Measurements from ENCODE around the gene CAMTA1. TPM values are rescaled to one million over a fixed set of nuclear protein-coding genes. Genes with fewer than 3 reads are reported as not detected.

Gene CAMTA1
- polyA plus RNA-seq, 1 donor from 2014 or later = 162 TPM

DNA sequence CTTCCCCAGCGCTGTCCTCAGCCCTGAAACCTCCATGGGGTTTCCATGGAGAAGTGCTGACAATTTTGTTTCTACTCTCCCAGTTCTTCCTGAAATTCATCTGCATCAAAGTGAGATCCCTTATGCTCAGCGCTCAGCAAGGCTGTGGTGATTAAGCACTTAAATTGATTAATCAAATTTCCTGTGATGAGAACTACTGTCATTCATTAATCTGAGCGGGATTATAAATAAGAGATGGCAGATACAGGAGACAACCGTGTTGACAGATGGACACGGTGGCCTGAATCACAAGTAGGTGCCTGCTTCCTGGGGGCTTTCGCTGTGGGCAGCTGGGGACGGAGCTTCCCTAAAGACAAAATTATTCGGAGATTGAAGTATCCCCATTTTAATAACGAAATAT is 656.8 kb downstream of the CAMTA1 start:
- Histone ChIP-seq H3K4me3 (ENCODE audit: low read length) (no peak overlapping the region), H3K9me3 (ENCODE audit: low read length) (no peaks in the 10 kb centered on the region), H3F3A (ENCODE audit: insufficient read depth, low read length, poor library complexity, severe bottlenecking) (no peaks in the 10 kb centered on the region), H3K27ac (ENCODE audit: low read length) (no peak overlapping the region), H3K4me2 (ENCODE audit: low read length) (no peak overlapping the region), H3K79me2 (replicated peaks; ENCODE audit: insufficient read depth, low read length) (no peaks in the 10 kb centered on the region), H3K9ac (ENCODE audit: low read length) (no peak overlapping the region), H3K27me3 (ENCODE audit: insufficient read depth, low read depth, low read length) (no peaks in the 10 kb centered on the region), H2AFZ (ENCODE audit: low read depth, low read length) (no peak overlapping the region), H3K36me3 (ENCODE audit: insufficient read depth, low read length) (no peaks in the 10 kb centered on the region), H4K20me1 (ENCODE audit: insufficient read depth) (no peaks in the 10 kb centered on the region), H3K9me2 (ENCODE audit: insufficient read depth, low read length) (no peaks in the 10 kb centered on the region)
- TF ChIP-seq EZH2 (IDR thresholded peaks at IDR 0.05; ENCODE audit: borderline replicate concordance, insufficient read depth, low read length, poor library complexity, severe bottlenecking) (no peak), RAD21 (conservative IDR thresholded peaks at IDR 0.05) (no peak), SMC3 (conservative IDR thresholded peaks at IDR 0.05; ENCODE audit: poor library complexity) (no peak), POLR2AphosphoS5 (IDR thresholded peaks at IDR 0.05) (no peak), CTCF (IDR thresholded peaks at IDR 0.05; ENCODE audit: poor library complexity, severe bottlenecking) (no peak), MXI1 (conservative IDR thresholded peaks at IDR 0.05; ENCODE audit: poor library complexity, severe bottlenecking) (no peak), TAF1 (IDR thresholded peaks at IDR 0.05; ENCODE audit: low read depth) (no peak), EP300 (conservative IDR thresholded peaks at IDR 0.05; ENCODE audit: poor library complexity, severe bottlenecking) (no peak), REST (IDR thresholded peaks at IDR 0.05; ENCODE audit: borderline replicate concordance) (no peak)

DNA sequence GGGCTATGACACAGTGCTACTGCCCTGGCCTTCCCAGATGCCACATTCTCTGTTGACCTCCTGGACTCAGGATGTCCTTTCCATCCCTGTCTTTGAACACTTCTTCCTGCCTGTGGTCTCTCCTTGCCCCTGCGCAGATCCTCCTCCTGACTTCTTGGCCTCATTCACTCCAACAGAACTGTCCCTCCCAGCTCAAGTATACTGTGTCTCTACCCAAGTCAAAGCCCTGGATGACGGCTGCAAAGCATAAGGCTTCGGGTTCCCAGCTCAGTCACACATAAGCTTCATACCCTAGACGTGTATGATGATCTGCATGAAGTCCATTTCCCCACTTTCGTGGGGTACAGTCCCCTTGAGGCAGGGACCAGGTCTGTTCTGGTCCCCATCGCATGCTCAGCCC is 657.7 kb downstream of the CAMTA1 start:
- Histone ChIP-seq H2AFZ (ENCODE audit: low read depth, low read length) (no peak overlapping the region), H3K27me3 (ENCODE audit: insufficient read depth, low read depth, low read length) (no peaks in the 10 kb centered on the region), H3K4me2 (ENCODE audit: low read length) (no peak overlapping the region), H3K79me2 (replicated peaks; ENCODE audit: insufficient read depth, low read length) (no peaks in the 10 kb centered on the region), H3K9me3 (ENCODE audit: low read length) (no peaks in the 10 kb centered on the region), H3K27ac (ENCODE audit: low read length) (no peak overlapping the region), H3K4me3 (ENCODE audit: low read length) (no peak overlapping the region), H4K20me1 (ENCODE audit: insufficient read depth) (no peaks in the 10 kb centered on the region), H3F3A (ENCODE audit: insufficient read depth, low read length, poor library complexity, severe bottlenecking) (no peaks in the 10 kb centered on the region), H3K9me2 (ENCODE audit: insufficient read depth, low read length) (no peaks in the 10 kb centered on the region), H3K36me3 (ENCODE audit: insufficient read depth, low read length) (no peaks in the 10 kb centered on the region), H3K9ac (ENCODE audit: low read length) (no peak overlapping the region)
- TF ChIP-seq POLR2AphosphoS5 (IDR thresholded peaks at IDR 0.05) = no peak
- no peak for TF ChIP-seq RAD21 (conservative IDR thresholded peaks at IDR 0.05)
- no peak for TF ChIP-seq REST (IDR thresholded peaks at IDR 0.05; ENCODE audit: borderline replicate concordance)
- TF ChIP-seq CTCF (IDR thresholded peaks at IDR 0.05; ENCODE audit: poor library complexity, severe bottlenecking) = no peak
- TF ChIP-seq MXI1 (conservative IDR thresholded peaks at IDR 0.05; ENCODE audit: poor library complexity, severe bottlenecking) = no peak
- TF ChIP-seq EP300 (conservative IDR thresholded peaks at IDR 0.05; ENCODE audit: poor library complexity, severe bottlenecking) = no peak
- TF ChIP-seq SMC3 (conservative IDR thresholded peaks at IDR 0.05; ENCODE audit: poor library complexity) = no peak

Data from neural cell (in vitro differentiated cells).